Fibroblast of pulmonary artery (primary cell): ENCODE results near the gene TMEM115.
"Not testable (repeated sequence)": the region's sequence is repeated elsewhere in the genome, so short reads cannot be mapped to it uniquely, and the experiment has no call there.

Source experiments
- DNase-seq: peaks from one replicate; pipeline ENCODE4 v3.0.0-alpha.2; 2010; ENCODE audit warnings: low read depth
- H3K4me3 ChIP-seq: replicated peaks from 2 replicates; pipeline ENCODE4 v1.5.1; 2011; ENCODE audit warnings: low read depth, mild to moderate bottlenecking, control low read depth, low read length, moderate library complexity
- CTCF ChIP-seq: IDR thresholded peaks from 2 replicates; pipeline ENCODE4 v1.5.1; 2011; ENCODE audit warnings: mild to moderate bottlenecking, control low read depth, low read length, inconsistent platforms; ENCODE audit errors: missing control alignments

Gene TMEM115

GRCh38 chr3:50316657-50317242, 42.6 kb downstream of the TMEM115 start:
- TF ChIP-seq CTCF, result no peak
- no peak overlapping the region for H3K4me3 ChIP-seq
- no peak for DNase-seq

- TF ChIP-seq CTCF, result no peak
- DNase-seq, result no peak
- no peak overlapping the region for H3K4me3 ChIP-seq
Observed at GRCh38 chr3:50314816-50315215, 44.5 kb downstream of the TMEM115 start.

- DNase-seq, result no peak
- H3K4me3 ChIP-seq, result no peak overlapping the region
- TF ChIP-seq CTCF, result no peak
Observed at GRCh38 chr3:50314342-50314741, 45.0 kb downstream of the TMEM115 start.

GRCh38 chr3:50312041-50312440, 47.3 kb downstream of the TMEM115 start:
- not testable (repeated sequence) for DNase-seq, H3K4me3 ChIP-seq
